ENCODE measurements around the gene FBLN2.
"Not testable (repeated sequence)": the region's sequence is repeated elsewhere in the genome, so short reads cannot be mapped to it uniquely, and the experiment has no call there.

The FBLN2 gene

GRCh38 chr3:13514639-13515435 is 34.1 kb upstream of the FBLN2 start:
- DNase-seq: no peak

GRCh38 chr3:13515786-13516759 is 32.9 kb upstream of the FBLN2 start:
- DNase-seq: no peak

GRCh38 chr3:13516760-13517135 is 32.2 kb upstream of the FBLN2 start:
- no peak for DNase-seq

- DNase-seq: no peak
These were observed 31.5 kb upstream of the FBLN2 start for GRCh38 chr3:13517253-13517977.

- no peak for DNase-seq
These were observed 30.4 kb upstream of the FBLN2 start for GRCh38 chr3:13518516-13518953.

DNA sequence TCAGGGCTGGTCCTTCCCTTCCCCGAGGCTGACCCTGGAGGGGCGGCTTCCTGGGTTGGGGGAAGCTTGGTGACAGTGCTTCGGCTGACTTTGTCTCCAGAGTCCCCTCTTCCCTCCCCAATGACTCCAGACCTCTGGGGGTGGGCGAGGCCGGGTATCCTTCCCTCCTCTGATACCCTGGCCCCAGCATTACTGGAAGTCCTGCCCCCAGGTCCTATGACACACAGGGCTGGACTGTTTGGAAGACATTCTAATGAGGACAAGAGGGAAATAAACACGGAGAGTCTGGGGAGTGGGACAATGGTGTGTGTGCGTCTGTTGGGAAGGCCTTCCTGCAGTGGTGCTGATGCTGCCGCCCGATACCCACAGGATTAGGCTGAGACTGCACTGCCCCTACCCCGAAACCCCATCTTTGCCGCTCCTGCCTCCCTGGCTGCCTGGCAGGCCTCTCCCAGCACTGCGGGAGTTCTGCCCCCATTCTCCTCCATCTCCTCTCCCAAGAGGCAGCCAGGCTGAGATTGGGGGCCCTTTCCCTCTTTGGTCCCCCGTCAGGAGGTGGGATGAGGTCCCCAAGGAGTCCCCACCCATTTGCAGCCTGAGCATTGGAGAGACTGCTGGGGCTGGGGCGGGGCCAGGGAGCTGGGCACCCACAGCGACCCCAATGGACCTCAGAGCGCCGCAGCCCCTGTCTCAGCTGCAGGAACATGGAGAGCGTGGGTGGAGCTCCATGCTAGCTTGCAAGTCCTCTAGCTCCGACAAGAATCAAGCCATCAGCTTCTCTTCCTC is 29.7 kb upstream of the FBLN2 start:
- DNase-seq: no peak

GRCh38 chr3:13520326-13520880 is 28.5 kb upstream of the FBLN2 start:
- no peak for DNase-seq

DNA sequence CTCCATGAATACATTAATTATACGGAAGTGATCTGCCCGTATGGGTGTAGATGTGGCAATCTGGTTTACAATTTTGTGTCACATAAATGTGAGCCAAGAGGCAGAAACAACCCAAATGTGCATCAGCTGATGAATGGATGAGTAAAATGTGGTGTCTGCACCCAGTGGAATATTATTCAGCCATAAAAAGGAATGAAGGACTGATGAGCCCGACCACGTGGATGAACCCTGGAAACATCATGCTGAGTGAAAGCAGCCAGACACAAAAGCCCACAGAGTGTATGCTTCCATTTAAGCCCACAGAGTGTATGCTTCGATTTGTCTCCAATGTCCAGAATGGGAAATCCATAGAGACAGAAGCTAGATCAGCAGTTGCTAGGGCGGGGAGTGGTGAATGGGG is 27.6 kb upstream of the FBLN2 start:
- no peak for DNase-seq

DNA sequence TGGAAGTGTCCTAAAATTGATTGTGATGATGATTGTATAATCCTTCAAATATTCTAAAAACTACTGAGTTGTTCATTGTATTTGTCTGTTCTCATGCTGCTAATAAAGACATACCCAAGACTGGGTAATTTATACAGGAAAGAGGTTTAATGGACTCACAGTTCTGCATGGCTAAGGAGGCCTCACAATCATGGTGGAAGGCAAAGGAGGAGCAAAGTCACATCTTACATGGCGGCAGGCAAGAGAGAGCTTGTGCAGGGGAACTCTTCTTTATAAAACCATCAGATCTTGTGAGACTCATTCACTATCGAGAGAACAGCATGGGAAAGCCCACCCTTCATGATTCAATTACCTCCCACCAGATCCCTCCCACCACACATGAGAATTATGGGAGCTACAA is 27.2 kb upstream of the FBLN2 start:
- not testable (repeated sequence) for DNase-seq

GRCh38 chr3:13522236-13522635 is 26.7 kb upstream of the FBLN2 start:
- DNase-seq: no peak

DNA sequence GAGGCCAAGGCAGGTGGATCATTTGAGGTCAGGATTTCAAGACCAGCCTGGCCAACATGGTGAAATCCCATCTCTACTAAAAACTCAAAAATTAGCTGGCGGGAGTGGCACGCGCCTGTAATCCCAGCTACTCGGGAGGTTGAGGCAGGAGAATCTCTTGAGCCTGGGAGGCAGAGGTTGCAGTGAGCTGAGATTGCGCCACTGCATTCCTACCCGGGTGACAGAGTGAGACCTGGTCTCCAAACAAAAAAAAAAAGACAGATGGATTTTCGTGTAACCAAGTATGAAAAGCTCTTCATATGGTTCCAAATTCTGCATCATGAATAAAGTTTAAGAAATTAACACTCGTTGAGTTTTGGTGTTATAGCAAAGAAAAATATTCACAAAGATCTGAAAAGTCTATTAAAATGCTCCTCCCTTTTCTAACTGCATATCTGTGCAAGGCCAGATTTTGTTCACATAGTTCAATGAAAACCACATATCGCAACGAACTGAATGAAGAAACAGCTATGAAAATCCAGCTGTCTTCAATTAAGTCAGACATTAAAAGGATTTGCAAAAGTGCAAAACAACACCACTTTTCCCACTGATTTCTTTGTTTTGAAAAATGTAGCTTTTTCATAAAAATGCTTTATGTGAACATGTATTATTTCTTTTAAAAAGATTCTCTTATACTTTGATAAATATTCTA is 23.8 kb upstream of the FBLN2 start:
- DNase-seq: no peak

DNA sequence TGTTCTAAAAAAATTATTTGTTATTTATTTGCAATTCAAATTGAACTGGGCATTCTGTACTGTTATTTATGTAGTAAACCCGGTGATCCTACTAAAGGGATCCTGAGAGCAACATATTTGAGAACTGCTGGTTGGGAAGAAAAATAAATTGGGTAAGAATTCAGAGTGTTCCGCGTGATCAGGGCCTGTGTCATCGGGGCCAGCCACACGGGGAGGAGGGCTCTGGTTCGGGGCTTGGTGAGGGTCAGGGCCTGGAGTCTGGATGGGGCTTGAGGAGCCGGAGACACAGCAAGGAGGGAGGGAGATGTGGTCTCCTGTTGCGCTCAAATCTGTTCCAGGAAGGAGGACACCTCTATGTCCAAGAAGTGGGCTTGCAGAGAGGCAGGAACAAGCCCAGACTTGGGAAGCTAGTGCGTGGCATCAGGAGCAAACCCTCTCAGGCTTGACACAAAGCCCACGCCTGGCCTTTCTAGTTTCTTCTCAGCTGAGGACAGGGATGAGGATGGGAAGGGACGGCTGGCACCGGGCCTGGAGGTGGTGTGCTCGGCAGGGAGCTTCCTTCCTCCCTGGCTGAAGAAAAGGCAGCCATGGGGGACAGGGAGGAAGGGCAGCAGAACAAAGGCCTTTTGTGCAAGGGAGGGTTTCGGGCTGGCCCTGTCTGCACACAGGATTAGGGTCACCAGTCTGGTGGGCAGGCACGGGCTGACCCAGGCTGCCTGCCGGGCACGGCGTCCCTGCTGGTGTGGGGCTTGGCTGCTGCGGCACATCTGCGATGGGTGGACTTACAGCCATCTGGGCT is 22.9 kb upstream of the FBLN2 start:
- DNase-seq: no peak

- no peak for DNase-seq
These were observed 22.3 kb upstream of the FBLN2 start for GRCh38 chr3:13526626-13526949.

GRCh38 chr3:13528217-13528867 is 20.6 kb upstream of the FBLN2 start:
- DNase-seq: no peak

DNA sequence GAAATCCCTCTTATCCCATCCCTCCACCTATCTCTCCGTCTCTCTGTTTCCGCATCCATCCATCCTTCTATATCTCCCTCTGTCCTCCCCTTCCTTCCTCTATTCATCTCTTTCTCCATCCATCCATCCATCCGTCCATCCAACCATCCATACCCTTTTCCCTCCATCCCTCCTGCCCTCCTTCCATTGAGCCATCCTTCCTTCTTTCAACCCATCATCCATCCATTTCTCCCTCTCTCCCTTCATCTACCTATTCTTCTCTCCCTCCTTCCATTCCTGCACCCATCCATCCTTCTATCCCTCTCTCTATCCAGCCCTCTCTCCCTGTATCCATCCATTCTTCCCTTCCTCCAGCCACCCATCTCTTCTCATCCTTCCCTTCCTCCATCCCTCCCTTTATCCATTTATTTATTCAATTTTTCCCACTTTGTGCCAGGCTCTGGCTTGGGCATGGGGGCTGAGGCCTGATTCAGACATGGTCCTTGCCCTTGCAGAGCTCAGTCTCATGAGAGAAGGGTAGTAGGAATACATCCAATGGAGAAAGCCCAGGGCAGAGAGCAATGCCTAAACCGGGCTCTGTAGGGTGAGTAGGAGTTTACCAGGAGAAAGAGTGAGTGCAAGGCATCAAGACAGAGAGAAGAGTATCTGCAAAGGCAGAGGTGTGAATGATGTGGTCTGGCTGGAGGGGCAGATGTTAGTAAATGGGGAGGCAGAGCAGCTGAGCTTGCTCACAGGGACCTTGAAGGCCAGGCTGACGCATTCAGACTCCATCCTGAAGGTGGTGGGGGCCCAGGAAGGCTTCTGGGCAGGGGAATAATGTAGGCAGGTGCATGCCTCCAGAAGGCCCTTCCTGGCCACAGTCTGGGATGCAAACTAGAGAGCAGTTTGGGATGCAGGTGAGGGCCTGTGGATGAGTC is 19.5 kb upstream of the FBLN2 start:
- no peak for DNase-seq

GRCh38 chr3:13530241-13531009 is 18.5 kb upstream of the FBLN2 start:
- DNase-seq: no peak

- no peak for DNase-seq
These were observed 16.8 kb upstream of the FBLN2 start for GRCh38 chr3:13532085-13532484.

- no peak for DNase-seq
These were observed 16.3 kb upstream of the FBLN2 start for GRCh38 chr3:13532631-13533030.
